ENCODE measurements around the gene SDHAF1. TPM values are rescaled to one million over a fixed set of nuclear protein-coding genes. Genes with fewer than 3 reads are reported as not detected.
A peak's percentile ranks its signal among the peaks of the same experiment; 100 is the strongest.

SDHAF1 gene
- total RNA-seq, 1 donor from 2014 or later = 9.7 TPM

- intact Hi-C loops (cut with DNase I) = no loop called here
- DNase-seq (ENCODE audit: missing footprints) = no peak
- no peak for ATAC-seq
These were observed 11.8 kb upstream of the SDHAF1 start for GRCh38 chr19:35983177-35983576.

- ATAC-seq (no peak), DNase-seq (ENCODE audit: missing footprints) (no peak)
- intact Hi-C loops (cut with DNase I) = no loop called here
These were observed 8.9 kb upstream of the SDHAF1 start for GRCh38 chr19:35986111-35986510.

- intact Hi-C loops (cut with DNase I) = no loop called here
- DNase-seq (ENCODE audit: missing footprints) (peak; percentile 79), ATAC-seq (peak; percentile 64)
These were observed 8.1 kb upstream of the SDHAF1 start for GRCh38 chr19:35986664-35987570.

GRCh38 chr19:35987571-35987896 is 7.5 kb upstream of the SDHAF1 start:
- no peak for ATAC-seq
- no peak for DNase-seq (ENCODE audit: missing footprints)
- intact Hi-C loops (cut with DNase I) = no loop called here

GRCh38 chr19:35988824-35989223 is 6.2 kb upstream of the SDHAF1 start:
- no peak for ATAC-seq
- DNase-seq (ENCODE audit: missing footprints) = no peak
- intact Hi-C loops (cut with DNase I) = no loop called here

GRCh38 chr19:35990156-35990555 is 4.8 kb upstream of the SDHAF1 start:
- intact Hi-C loops (cut with DNase I) = loop anchor here (10.0 kb wide), 1 partner anchor 185 kb away; no protein-coding TSS in a partner anchor
- ATAC-seq (no peak), DNase-seq (ENCODE audit: missing footprints) (no peak)

- peak; percentile 27 for DNase-seq (ENCODE audit: missing footprints)
- no peak for ATAC-seq
- intact Hi-C loops (cut with DNase I) = loop anchor here (10.0 kb wide), 1 partner anchor 184 kb away; no protein-coding TSS in a partner anchor
These were observed 3.9 kb upstream of the SDHAF1 start for GRCh38 chr19:35990771-35991730.

GRCh38 chr19:35991731-35992450 is 3.1 kb upstream of the SDHAF1 start:
- DNase-seq (ENCODE audit: missing footprints) (peak; percentile 21), ATAC-seq (no peak)
- intact Hi-C loops (cut with DNase I) = loop anchor here (10.0 kb wide), 1 partner anchor 183 kb away; no protein-coding TSS in a partner anchor

- DNase-seq (ENCODE audit: missing footprints) (no peak), ATAC-seq (no peak)
- intact Hi-C loops (cut with DNase I) = loop anchor here (10.0 kb wide), 1 partner anchor 182 kb away; no protein-coding TSS in a partner anchor
These were observed 1.9 kb upstream of the SDHAF1 start for GRCh38 chr19:35992907-35993765.

- intact Hi-C loops (cut with DNase I) = loop anchor here (10.0 kb wide), 1 partner anchor 181 kb away; no protein-coding TSS in a partner anchor
- peak; percentile 55 for DNase-seq (ENCODE audit: missing footprints)
- peak; percentile 18 for ATAC-seq
These were observed 927 bp upstream of the SDHAF1 start for GRCh38 chr19:35993923-35994598.

- intact Hi-C loops (cut with DNase I) = loop anchor here (10.0 kb wide), 1 partner anchor 178 kb away; no protein-coding TSS in a partner anchor
These were observed 1.8 kb downstream of the SDHAF1 start for GRCh38 chr19:35996777-35997176.

GRCh38 chr19:36001605-36002004 is 6.6 kb downstream of the SDHAF1 start:
- ATAC-seq (no peak), DNase-seq (ENCODE audit: missing footprints) (no peak)
- intact Hi-C loops (cut with DNase I) = no loop called here

More at GRCh38 chr19:35996777-35997176, 1.8 kb downstream of the SDHAF1 start:
- ATAC-seq = no peak
- DNase-seq (ENCODE audit: missing footprints) = no peak

- intact Hi-C loops (cut with DNase I) = no loop called here
- ATAC-seq (no peak), DNase-seq (ENCODE audit: missing footprints) (no peak)
These were observed 8.3 kb downstream of the SDHAF1 start for GRCh38 chr19:36003284-36003683.

- intact Hi-C loops (cut with DNase I) = no loop called here
These were observed 12.0 kb downstream of the SDHAF1 start for GRCh38 chr19:36006955-36007354.

GRCh38 chr19:36008336-36008978 is 13.5 kb downstream of the SDHAF1 start, which contains the start of gene SYNE4:
SYNE4 (minus strand) TSS chr19:36008813; CDS start chr19:36008681, 132 bp downstream.
- intact Hi-C loops (cut with DNase I) = no loop called here
- no peak for DNase-seq (ENCODE audit: missing footprints)
- no peak for ATAC-seq

More at GRCh38 chr19:36006955-36007354, 12.0 kb downstream of the SDHAF1 start:
- ATAC-seq = no peak
- DNase-seq (ENCODE audit: missing footprints) = no peak

GRCh38 chr19:36009220-36009619 is 14.2 kb downstream of the SDHAF1 start:
- intact Hi-C loops (cut with DNase I) = no loop called here
- ATAC-seq (peak; percentile 53), DNase-seq (ENCODE audit: missing footprints) (peak; percentile 86)

Data from Right ventricle myocardium inferior (tissue), 1 donor.